Stimulated activated naive CD4-positive, alpha-beta T cell (primary cell): ENCODE measurements around the gene MLF2.
"Not testable (repeated sequence)": the region's sequence is repeated elsewhere in the genome, so short reads cannot be mapped to it uniquely, and the experiment has no call there.

Experiments
- DNase-seq, 6 experiments: peaks; one replicate each; lab custom pipeline; 2025; lab: John Stamatoyannopoulos, UW

The MLF2 gene

DNA sequence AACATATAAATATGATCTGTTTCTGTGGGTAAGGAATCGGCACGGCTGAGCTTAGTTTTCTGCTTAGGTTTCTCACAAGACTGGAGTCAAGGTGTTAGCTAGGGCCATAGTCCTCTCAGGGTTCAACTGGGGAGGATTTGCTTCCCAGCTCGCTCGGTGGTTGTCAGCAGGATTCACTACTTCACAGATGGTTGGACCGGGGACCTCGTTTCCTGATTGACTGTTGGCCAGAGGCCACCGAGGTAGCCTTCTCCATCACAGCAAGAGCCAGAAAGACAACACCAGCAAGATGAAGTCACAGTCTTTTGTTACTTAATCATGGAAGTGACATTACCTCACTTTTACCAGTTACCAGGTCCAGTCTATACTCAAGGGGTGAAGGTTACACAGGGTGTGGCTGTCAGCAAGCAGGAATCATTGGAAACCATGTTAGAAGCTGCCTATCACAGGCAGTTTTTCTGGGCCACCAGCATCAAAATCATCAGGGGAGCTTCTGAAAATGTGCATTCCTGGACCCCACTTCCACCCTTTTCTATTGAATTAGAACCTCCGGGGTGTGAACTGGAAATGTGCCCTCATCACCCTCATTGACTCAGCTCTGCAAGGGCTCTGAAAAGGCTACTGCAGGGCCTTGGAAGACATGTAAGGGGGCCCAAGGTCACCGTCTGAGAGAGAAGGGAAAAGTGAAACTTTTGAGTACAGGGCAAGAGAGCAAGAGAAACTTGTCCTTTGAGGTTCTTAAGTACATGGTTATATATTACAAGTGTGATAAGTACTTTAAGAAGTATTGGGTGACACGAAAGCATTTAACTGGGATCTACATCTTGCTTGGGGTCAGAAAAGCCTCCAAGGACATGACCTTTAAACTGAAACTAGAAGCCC, 18.2 kb downstream of the MLF2 start:
- DNase-seq: no peak

DNA sequence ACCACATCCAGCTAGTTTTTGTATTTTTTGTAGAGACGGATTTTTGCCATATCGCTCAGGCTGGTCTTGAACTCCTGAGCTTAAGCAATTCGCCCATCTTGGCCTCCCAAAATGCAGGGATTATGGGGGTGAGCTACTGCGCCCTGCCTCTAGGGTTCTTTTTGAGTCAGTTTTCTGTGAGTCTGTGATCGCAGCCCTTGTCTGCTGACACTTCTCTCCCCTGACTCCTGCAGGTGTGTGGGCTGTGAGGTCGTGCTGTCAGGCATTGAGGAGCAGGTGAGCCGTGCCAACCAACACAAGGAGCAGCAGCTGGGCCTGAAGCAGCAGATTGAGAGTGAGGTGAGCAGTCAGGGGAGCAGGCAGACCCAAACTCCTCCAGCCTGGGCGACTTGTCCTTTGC, 22.8 kb downstream of the MLF2 start:
- DNase-seq: no peak

DNA sequence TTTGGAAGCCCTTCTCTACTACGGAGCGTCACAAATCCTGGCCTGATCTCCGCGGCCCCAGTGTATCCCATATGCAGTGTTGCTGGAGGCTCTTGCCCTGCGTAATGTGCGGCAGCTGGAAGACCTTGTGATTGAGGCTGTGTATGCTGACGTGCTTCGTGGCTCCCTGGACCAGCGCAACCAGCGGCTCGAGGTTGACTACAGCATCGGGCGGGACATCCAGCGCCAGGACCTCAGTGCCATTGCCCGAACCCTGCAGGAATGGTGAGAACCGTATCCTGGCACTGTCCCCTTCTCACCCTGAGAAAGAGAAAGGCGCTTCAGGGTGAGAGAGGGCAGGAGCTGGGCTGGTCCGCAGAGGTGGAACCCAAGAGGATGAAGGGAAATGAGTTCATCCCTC, 23.8 kb downstream of the MLF2 start:
- no peak for DNase-seq

DNA sequence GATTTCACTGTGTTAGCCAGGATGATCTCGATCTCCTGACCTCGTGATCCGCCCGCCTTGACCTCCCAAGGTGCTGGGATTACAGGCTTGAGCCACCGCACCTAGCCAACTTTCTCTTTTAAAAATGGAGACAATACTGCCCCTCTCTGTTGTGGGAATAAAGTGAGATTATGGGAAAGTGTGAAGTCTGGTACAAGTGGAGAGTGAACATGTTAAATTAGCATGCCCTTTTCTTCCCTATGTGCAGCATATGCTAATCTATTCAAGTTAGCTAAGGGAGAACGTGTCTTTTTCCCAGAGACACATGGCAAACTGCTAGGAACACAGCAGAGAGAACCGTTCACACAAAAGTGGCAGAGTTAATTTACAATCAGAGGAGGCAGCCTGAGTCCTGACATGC, 27.6 kb downstream of the MLF2 start:
- DNase-seq: no peak

DNA sequence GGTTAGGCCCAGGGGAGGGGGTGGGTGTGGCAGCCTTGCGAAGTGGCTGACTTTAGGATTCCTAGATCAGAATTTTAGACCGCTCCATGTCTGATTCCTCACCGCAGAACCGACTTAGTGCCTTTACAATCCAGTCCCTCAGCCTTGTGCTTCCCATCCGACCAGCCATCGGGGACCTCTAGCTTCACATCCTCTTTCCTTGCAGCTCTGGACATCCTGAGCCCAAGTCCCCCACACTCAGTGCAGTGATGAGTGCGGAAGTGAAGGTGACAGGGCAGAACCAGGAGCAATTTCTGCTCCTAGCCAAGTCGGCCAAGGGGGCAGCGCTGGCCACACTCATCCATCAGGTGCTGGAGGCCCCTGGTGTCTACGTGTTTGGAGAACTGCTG, 28.5 kb downstream of the MLF2 start:
- peak in 1 of 6 experiments; percentile 31 for DNase-seq

DNA sequence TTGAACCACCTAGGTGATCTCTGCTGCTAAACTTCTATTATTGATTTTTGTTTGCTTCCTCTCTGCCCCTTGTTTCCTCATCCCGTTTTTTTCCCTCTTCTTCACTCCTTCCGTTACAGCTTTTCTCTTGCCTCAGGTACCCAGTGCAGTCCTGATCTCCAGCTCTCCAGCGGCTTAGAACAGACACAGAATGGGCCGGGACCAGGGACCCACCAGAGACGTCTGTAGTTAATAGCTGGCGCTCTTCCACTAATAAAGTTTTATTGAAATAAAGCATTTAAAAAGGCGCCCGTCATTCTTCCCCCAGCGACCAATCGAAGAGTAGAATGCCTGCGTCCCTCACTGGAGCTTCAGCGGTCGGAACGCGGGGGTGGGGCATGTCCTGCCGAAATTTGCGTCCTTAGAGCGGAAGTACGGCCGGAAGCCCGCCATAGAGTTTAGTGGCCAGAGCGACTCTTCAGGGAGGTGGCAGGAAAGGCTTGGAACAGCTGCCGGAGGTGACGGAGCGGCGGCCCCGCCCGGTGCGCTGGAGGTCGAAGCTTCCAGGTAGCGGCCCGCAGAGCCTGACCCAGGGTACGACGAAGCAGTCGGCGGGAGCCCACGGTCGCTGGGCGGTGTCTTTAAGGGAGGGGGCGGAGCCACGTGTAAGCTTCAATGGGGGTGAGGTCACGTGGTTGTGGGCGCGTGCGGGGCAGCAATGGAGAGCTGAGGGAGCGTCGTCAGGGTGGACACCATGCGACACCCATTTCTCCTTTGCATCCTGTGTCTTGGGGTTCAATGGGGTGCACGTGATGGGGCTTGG, 29.1 kb downstream of the MLF2 start, which contains the start of gene COPS7A:
COPS7A (plus strand) TSS at position 440 of the 802 bp plus-strand sequence. CDS start 611 bp downstream, outside the sequence.
- DNase-seq: peak; percentile 78 to 93 (median 90)

DNA sequence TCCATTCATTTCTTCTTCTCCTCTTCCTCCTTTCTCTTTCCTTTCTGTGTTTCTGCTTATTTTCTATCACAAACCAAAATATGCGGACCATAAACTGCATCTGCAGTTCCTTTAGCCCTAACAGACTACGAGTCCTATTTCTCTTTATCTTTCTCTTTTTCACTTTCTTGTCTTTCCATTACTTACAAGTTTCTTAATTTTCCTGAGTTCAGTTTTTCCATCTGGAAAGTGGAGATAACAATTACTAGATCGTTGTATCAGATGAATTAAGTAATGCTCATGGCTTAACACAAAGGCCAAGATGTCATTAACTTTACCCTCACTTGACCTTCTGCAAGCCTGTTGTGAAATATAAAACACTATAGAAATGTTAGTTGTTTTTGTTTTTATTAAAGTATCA, 30.1 kb downstream of the MLF2 start:
- no peak for DNase-seq

DNA sequence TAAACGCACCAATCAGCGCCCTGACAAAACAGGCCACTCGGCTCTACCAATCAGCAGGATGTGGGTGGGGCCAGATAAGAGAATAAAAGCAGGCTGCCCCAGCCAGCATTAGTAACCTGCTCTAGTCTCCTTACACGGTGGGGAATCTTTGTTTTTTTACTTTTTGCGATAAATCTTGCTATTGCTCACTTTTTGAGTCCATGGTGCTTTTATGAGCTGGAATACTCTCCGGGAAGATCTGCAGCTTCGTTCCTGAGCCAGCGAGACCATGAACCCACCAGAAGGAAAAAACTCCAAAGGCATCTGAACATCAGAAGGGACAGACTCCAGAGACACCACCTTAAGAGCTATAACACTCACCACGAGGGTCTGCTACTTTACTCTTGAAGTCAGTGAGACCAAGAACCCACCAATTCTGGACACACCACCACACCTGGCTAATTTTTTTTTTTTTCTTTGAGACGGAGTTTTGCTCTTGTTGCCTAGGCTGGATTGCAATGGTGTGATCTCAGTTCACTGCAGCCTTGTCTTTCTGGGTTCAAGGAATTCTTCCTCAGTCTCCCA, 36.0 kb downstream of the MLF2 start:
- DNase-seq: no peak

DNA sequence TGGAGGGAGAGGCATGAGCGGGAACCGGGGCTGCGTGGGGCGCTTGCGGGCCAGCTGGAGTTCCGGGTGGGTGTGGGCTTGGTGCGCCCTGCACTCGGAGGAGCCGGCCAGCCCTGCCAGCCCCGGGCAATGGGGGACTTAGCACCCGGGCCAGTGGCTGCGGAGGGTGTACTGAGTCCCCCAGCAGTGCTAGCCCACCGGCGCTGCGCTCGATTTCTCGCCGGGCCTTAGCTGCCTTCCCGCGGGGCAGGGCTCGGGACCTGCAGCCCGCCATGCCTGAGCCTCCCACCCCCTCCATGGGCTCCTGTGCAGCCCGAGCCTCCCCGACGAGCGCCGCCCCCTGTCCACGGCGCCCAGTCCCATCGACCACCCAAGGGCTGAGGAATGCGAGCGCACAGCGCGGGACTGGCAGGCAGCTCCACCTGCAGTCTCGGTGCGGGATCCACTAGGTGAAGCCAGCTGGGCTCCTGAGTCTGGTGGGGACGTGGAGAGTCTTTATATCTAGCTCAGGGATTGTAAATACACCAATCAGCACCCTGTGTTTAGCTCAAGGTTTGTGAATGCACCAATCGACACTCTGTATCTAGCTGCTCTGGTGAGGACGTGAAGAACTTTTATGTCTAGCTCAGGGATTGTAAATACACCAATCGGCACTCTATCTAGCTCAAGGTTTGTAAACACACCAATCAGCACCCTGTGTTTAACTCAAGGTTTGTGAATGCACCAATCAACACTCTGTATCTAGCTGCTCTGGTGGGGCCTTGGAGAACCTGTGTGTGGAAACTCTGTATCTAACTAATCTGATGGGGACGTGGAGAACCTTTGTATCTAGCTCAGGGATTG, 36.7 kb downstream of the MLF2 start:
- DNase-seq: not testable (repeated sequence)

DNA sequence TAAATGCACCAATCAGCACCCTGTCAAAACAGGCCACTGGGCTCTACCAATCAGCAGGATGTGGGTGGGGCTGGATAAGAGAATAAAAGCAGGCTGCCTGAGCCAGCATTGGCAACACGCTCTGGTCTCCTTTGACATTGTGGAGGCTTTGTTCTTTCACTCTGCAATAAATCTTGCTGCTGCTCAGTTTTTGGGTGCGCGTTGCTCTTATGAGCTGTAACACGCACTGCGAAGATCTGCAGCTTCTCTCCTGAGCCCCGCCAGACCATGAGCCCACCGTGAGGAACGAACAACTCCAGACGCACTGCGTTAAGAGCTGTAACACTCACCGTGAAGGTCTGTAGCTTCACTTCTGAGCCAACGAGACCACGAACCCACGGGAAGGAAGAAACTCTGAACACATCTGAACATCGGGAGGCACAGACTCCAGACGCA, 44.0 kb downstream of the MLF2 start:
- DNase-seq: peak in 5 of 6 experiments; percentile 13 to 54 (median 28)

DNA sequence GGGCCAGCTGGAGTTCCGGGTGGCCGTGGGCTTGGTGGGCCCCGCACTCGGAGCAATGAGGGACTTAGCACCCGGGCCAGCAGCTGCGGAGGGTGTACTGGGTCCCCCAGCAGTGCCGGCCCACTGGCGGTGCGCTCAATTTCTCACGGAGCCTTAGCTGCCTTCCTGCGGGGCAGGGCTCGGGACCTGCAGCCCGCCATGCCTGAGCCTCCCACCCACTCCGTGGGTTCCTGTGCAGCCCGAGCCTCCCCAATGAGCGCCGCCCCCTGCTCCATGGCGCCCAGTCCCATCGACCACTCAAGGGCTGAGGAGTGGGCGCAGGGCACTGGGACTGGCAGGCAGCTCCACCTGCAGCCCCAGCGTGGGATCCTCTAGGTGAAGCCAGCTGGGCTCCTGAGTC, 44.6 kb downstream of the MLF2 start:
- not testable (repeated sequence) for DNase-seq

DNA sequence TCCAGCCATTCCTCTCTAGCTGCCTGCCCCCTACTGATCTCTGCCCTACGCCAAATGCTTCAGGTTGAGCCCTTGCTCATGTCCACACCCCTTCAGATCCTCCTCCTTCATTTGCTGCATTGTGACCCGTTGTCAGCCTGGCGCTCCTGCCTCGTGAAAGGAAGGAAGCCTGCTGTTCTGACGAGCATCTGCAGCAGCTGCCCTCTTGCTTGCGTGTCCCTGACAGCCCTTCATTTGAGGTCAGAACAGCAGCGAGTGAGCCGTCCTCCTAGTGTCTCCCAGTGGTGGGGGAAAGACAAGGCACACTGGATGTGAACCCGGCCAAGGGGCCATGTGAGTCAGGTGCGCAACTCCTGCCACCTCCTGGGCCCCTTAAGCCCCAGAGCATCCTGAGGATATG, 49.3 kb downstream of the MLF2 start:
- DNase-seq: no peak

DNA sequence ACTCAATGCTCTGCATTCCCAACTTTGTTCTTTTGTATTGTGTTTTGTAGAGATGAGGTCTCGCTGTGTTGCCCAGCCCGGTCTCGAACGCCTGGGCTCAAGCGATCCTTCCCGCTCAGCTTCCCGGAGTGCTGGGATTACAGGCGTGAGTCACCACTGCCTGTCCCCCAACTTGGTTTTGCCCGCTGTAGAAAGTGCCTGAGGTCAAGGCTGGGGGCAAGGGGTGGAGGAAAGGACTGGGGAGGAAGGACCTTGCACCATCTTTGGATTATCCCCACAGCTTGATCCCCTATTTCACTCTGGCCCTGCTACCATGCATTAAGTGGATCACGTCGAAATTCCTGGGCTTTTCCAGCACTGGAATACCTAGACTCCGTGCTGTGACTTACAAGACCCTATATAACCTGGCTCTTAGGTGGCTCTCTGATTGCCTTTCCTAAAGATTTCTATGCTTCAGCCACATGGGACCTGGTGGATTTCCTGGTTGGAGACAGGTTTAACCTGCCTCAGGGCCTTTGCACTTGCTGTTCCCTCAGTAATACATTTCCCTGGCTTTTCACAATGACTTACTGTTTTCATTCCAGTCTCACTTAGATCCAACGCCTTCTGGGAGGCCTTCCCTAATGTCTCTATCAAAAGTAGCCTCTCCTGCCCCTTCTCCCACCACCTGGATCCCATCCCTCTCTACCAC, 51.7 kb downstream of the MLF2 start:
- no peak for DNase-seq

DNA sequence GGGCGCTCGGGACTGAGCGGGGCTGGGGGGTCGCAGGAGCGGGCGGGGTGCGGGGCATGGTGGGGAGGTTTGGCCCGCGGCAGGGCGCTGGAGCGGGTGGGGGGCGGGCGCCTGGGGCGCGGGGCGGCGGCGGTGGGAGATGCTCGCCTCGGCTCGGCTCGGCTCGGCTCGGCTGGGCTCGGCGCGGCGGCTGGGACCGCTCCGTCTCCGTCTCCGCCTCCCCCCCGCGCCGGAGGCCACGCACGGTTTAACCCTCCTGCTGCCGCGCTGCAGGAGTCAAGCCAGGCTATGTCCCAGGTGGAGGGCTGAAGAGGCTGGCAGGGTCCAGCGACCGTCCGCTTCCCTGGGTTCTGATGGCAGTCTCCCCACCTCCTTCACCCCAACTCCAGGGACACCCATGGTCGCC, 52.3 kb downstream of the MLF2 start, which contains the start of gene PIANP:
PIANP (minus strand) TSS at position 170 of the 406 bp plus-strand sequence. CDS start 2,754 bp downstream, outside the sequence.
- peak; percentile 35 to 67 (median 56) for DNase-seq

DNA sequence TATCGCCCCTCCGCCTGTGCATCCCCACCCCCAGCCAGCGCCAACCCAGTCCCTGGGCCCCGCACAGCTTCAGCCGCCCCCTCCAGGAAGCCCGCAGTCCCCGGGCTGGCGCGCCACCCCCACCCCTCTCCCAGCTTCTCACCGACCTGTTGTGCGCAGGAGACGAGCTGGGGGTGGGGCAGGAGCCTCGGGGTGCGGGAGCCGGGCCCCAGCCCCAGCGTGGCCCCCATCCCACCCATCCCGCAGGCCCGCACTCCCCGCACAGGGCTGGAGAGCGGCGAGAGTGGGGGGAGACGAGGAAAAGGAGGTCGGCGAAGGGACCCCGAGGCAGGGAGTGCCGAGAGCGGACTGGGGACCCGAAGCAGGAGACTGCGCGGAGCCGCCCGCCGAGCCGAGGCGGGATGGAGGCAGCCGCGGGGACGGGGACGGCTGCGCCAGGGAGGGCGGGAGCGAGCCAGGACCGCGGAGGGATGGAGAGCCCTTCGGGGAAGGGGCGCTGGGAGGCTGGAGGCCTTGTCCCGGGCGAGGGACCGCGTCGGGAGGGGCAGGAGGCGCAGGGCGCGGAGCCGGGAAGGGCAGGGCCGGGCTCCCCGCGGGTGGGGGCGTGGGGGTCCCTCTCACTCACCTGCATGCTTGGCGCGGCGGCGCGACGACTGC, 52.8 kb downstream of the MLF2 start:
- peak in 3 of 6 experiments; percentile 25 to 44 (median 35) for DNase-seq

DNA sequence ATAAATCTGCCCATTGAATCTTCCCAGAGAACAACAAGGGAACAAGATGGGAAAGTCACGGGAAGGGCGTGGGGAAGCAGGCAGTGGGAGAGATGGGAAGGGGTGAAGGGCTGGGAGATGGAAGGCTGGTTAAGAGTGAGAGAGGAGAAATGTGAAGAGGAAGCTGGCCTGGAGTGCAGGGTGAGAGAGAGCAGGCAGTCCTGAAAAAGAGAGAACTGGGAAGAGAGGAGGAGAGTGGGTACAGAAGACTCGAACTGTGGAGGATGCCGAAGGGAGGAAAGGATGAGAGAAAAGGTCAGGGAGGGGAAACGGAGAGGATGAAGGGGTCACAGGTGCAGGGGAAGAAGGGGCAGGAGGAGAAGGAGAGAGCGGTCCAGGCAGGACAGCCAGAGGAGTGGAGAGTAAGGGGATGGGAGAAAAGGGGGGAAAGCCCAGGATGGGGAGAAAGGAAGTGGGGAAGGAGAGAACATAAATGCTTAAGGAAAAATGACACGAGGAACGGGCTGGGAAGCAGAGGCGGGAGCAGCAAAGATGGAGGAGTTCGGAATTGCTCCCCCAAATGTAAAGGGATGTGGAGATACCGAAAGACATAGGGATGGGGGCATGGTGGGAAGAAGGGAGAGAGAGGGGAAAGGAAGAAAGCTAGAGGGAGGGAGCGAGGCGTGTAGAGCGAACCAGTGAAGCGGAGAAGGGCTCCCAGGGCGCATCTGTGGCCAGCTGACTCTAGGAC, 53.5 kb downstream of the MLF2 start:
- no peak for DNase-seq

DNA sequence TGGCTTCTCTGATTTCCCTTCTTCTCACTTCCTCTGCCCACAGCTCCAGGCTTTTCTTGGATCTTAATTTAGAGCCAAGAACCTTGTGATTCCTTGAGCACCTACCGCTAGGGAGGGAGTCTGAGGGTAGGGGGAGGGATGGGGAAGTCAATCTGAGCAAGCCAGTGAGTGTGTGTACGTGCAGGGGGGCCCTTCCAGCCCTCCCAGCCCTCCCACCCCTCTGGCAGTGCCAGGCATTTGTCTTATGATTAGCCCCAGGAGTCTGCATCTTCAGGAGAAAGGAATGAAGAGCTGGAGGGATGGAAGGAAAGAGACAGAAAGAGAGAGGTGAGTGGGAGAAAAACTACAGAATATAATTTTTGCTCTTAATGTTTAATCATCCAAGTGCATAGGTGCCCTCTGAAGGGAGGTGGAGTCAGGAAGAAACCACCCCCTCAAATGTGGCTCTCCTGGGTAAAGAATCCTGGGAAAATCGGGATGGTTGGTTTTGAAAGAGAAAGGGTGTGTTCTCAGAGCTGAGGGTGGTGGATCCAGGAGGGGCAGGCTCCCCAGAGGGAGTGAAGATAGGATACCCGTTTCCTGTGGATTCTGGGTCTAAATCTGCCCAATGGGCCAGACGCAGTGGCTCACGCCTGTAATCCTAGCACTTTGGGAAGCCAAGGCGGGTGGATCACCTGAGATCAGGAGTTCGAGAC, 54.4 kb downstream of the MLF2 start:
- no peak for DNase-seq
